ENCODE results near the gene ALDH1A2. TPM values are rescaled to one million over a fixed set of nuclear protein-coding genes. Genes with fewer than 3 reads are reported as not detected.
"Not testable (repeated sequence)": the region's sequence is repeated elsewhere in the genome, so short reads cannot be mapped to it uniquely, and the experiment has no call there.

The ALDH1A2 gene
- polyA plus RNA-seq, 1 donor (not counting 4 experiments of a cell fraction or from before 2014, with no cell fraction given) = 1.9 TPM

DNA sequence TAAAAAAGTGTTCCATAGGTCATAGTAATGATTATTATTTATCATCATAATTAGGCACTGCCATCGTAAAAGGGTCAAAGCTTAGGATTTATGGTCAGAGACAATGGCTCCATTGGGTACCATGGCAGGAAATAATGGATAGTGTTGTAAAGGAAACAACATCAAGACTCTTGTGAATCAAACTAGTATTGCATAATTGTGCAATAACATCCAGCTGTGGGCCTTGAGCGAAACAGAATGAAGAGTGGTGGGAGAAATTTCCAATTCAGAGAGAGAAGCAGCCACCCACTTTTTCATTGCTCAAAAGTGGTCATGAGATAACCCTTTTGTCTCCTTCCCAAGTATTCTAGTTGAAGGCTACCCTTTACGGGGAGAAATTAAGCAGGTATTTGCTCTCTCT is 61.7 kb downstream of the ALDH1A2 start:
- Histone ChIP-seq H3K9ac (ENCODE audit: control insufficient read depth, extremely low read depth, insufficient read depth, low read length) (no peak overlapping the region), H3K9me1 (ENCODE audit: control insufficient read depth, extremely low read depth, insufficient read depth, low read length) (no peaks in the 10 kb centered on the region), H4K20me1 (ENCODE audit: control insufficient read depth, extremely low read depth, insufficient read depth, low read length) (no peaks in the 10 kb centered on the region), H3K4me2 (ENCODE audit: control insufficient read depth, extremely low read depth, insufficient read depth, low read depth, low read length) (no peak overlapping the region), H3K27me3 (ENCODE audit: control insufficient read depth, extremely low read depth, insufficient read depth, low read length) (no peaks in the 10 kb centered on the region), H3K27ac (ENCODE audit: control insufficient read depth, insufficient read depth, low read length) (no peak overlapping the region), H3K9me3 (ENCODE audit: control insufficient read depth, low read depth, low read length) (no peaks in the 10 kb centered on the region), H3K4me1 (ENCODE audit: control insufficient read depth, extremely low read depth, insufficient read depth, low read length) (no peaks in the 10 kb centered on the region), H3K4me3 (ENCODE audit: control insufficient read depth in 2 of 3, extremely low read depth in 1 of 3, insufficient read depth in 2 of 3, low read depth in 1 of 3, low read length in 3 of 3) (no peak overlapping the region), H3K36me3 (ENCODE audit: control insufficient read depth in 2 of 2, extremely low read depth in 1 of 2, insufficient read depth in 2 of 2, low read length in 2 of 2) (no peaks in the 10 kb centered on the region), H3K79me2 (ENCODE audit: control insufficient read depth, insufficient read depth, low read length) (no peaks in the 10 kb centered on the region), H2AFZ (ENCODE audit: control insufficient read depth, low read length) (no peak overlapping the region)
- TF ChIP-seq EZH2 (IDR thresholded peaks at IDR 0.05; ENCODE audit: low read length) = no peak
- TF ChIP-seq, protein P1, sequence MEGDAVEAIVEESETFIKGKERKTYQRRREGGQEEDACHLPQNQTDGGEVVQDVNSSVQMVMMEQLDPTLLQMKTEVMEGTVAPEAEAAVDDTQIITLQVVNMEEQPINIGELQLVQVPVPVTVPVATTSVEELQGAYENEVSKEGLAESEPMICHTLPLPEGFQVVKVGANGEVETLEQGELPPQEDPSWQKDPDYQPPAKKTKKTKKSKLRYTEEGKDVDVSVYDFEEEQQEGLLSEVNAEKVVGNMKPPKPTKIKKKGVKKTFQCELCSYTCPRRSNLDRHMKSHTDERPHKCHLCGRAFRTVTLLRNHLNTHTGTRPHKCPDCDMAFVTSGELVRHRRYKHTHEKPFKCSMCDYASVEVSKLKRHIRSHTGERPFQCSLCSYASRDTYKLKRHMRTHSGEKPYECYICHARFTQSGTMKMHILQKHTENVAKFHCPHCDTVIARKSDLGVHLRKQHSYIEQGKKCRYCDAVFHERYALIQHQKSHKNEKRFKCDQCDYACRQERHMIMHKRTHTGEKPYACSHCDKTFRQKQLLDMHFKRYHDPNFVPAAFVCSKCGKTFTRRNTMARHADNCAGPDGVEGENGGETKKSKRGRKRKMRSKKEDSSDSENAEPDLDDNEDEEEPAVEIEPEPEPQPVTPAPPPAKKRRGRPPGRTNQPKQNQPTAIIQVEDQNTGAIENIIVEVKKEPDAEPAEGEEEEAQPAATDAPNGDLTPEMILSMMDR (optimal IDR thresholded peaks at IDR 0.05 in 1 of 3, IDR thresholded peaks at IDR 0.05 in 1 of 3, conservative IDR thresholded peaks at IDR 0.05 in 1 of 3; ENCODE audit: extremely low read depth in 1 of 3, insufficient read depth in 2 of 3, low read length in 3 of 3) = no peak
- dilution Hi-C loops (cut with MboI; ENCODE audit: extremely low pct_ligation_motif_present, low sequenced_read_pairs) = no loop called here
- FAIRE-seq (no peak), DNase-seq (ENCODE audit: low read depth, low spot score) (no peak)

DNA sequence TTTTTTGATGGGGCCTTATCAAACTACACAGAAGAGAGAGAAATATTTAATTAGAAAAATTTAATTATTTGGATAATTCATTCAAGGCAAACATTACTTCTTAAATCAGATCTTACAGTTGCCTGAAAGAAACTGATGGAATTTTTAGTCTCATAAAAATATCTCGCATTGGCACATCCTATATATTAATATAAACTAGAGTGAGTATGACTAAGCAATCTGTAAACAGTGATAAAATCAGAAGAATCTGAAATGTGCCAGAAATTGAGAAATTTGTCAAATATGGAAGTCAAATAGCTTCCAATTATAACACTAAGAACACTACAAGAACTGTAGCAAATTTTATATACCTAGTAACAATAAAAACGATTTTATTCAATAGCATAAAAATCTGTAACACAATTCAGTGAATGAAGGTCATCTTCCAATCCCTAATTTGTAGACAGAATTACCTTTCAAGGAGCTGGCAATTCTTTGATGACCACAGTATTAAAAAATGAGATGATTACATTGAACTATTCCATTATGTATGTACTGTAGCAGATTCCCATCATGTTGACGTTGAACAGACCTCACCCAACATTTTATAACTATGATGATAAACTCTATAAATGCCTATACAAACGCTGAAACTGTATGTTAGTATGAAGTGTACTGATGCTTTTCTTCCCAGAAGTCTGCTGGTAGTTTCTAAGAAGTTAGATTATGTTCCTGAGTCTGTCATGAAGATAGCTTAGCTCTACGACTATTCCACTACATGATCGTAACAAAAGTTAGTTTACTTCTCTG is 63.0 kb downstream of the ALDH1A2 start:
- no peak for FAIRE-seq

DNA sequence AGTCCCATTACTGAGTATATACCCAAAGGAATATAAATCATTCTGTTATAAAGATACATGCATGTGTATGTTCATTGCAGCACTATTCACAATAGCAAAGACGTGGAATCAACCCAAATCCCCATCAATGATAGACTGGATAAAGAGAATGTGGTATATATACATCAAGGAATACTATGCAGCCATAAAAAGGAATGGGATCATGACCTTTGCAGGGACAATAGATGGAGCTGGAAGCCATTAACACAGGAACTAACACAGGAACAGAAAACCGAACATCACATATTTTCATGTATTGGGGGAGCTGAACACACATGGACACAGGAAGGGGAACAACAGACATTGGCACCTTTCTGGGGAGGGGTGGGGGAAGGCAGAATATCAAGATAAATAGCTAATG is 65.8 kb downstream of the ALDH1A2 start:
- not testable (repeated sequence) for H4K20me1 ChIP-seq (ENCODE audit: control insufficient read depth, extremely low read depth, insufficient read depth, low read length)

More for the DNA sequence above, 63.0 kb downstream of the ALDH1A2 start:
- Histone ChIP-seq H3K4me1 (ENCODE audit: control insufficient read depth, extremely low read depth, insufficient read depth, low read length) (no peaks in the 10 kb centered on the region), H3K9me3 (ENCODE audit: control insufficient read depth, low read depth, low read length) (no peaks in the 10 kb centered on the region), H3K4me3 (ENCODE audit: control insufficient read depth in 2 of 3, extremely low read depth in 1 of 3, insufficient read depth in 2 of 3, low read depth in 1 of 3, low read length in 3 of 3) (no peak overlapping the region), H3K36me3 (ENCODE audit: control insufficient read depth in 2 of 2, extremely low read depth in 1 of 2, insufficient read depth in 2 of 2, low read length in 2 of 2) (no peaks in the 10 kb centered on the region), H4K20me1 (ENCODE audit: control insufficient read depth, extremely low read depth, insufficient read depth, low read length) (no peaks in the 10 kb centered on the region), H3K9ac (ENCODE audit: control insufficient read depth, extremely low read depth, insufficient read depth, low read length) (no peak overlapping the region), H3K4me2 (ENCODE audit: control insufficient read depth, extremely low read depth, insufficient read depth, low read depth, low read length) (no peak overlapping the region), H3K9me1 (ENCODE audit: control insufficient read depth, extremely low read depth, insufficient read depth, low read length) (no peaks in the 10 kb centered on the region), H3K27me3 (ENCODE audit: control insufficient read depth, extremely low read depth, insufficient read depth, low read length) (no peaks in the 10 kb centered on the region), H2AFZ (ENCODE audit: control insufficient read depth, low read length) (no peak overlapping the region), H3K79me2 (ENCODE audit: control insufficient read depth, insufficient read depth, low read length) (no peaks in the 10 kb centered on the region), H3K27ac (ENCODE audit: control insufficient read depth, insufficient read depth, low read length) (no peak overlapping the region)
- no peak for DNase-seq (ENCODE audit: low read depth, low spot score)
- TF ChIP-seq, protein P1 (optimal IDR thresholded peaks at IDR 0.05 in 1 of 3, IDR thresholded peaks at IDR 0.05 in 1 of 3, conservative IDR thresholded peaks at IDR 0.05 in 1 of 3; ENCODE audit: extremely low read depth in 1 of 3, insufficient read depth in 2 of 3, low read length in 3 of 3) = no peak
- no peak for TF ChIP-seq EZH2 (IDR thresholded peaks at IDR 0.05; ENCODE audit: low read length)
- dilution Hi-C loops (cut with MboI; ENCODE audit: extremely low pct_ligation_motif_present, low sequenced_read_pairs) = no loop called here

More for the DNA sequence above, 65.8 kb downstream of the ALDH1A2 start:
- H3K4me1 ChIP-seq (ENCODE audit: control insufficient read depth, extremely low read depth, insufficient read depth, low read length); H3K9me1 ChIP-seq (ENCODE audit: control insufficient read depth, extremely low read depth, insufficient read depth, low read length); H3K4me3 ChIP-seq (ENCODE audit: control insufficient read depth in 2 of 3, extremely low read depth in 1 of 3, insufficient read depth in 2 of 3, low read depth in 1 of 3, low read length in 3 of 3); DNase-seq (ENCODE audit: low read depth, low spot score); H3K36me3 ChIP-seq (ENCODE audit: control insufficient read depth in 2 of 2, extremely low read depth in 1 of 2, insufficient read depth in 2 of 2, low read length in 2 of 2); H3K79me2 ChIP-seq (ENCODE audit: control insufficient read depth, insufficient read depth, low read length); H3K9me3 ChIP-seq (ENCODE audit: control insufficient read depth, low read depth, low read length); H3K27ac ChIP-seq (ENCODE audit: control insufficient read depth, insufficient read depth, low read length); H3K27me3 ChIP-seq (ENCODE audit: control insufficient read depth, extremely low read depth, insufficient read depth, low read length); H3K4me2 ChIP-seq (ENCODE audit: control insufficient read depth, extremely low read depth, insufficient read depth, low read depth, low read length); FAIRE-seq; H2AFZ ChIP-seq (ENCODE audit: control insufficient read depth, low read length); H3K9ac ChIP-seq (ENCODE audit: control insufficient read depth, extremely low read depth, insufficient read depth, low read length); dilution Hi-C loops (cut with MboI; ENCODE audit: extremely low pct_ligation_motif_present, low sequenced_read_pairs): not testable (repeated sequence)

All from keratinocyte (primary cell).